ENCODE data around the gene CTTNBP2NL.

The CTTNBP2NL gene

GRCh38 chr1:112501810-112502641, 106.0 kb downstream of the CTTNBP2NL start:
- TF ChIP-seq CTCF (conservative IDR thresholded peaks at IDR 0.05), result peak; percentile 82
- H3K27ac ChIP-seq, result peak overlapping the region; percentile 80

DNA sequence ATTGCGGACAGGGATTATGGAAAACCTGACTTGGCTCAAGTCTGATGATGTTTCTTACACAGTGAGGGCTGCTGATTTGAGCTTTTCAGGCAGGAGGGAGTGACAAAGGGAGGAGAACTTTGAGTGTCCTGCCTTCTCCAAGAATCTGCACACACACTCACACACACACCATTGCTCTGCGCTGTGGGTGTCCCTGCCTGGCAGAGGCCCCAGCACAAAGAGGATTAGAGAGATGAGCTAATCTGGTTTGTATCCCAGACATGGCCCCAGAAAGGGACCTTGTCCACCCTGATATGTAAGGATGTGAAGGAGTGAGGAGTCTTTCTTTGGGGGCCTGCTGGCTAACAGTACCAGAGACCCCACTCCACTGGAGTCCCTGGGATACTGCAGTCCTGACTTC, 106.8 kb downstream of the CTTNBP2NL start:
- peak overlapping the region; percentile 80; the same call in 1 of the 2 replicates for H3K27ac ChIP-seq
- TF ChIP-seq CTCF (conservative IDR thresholded peaks at IDR 0.05), result no peak

DNA sequence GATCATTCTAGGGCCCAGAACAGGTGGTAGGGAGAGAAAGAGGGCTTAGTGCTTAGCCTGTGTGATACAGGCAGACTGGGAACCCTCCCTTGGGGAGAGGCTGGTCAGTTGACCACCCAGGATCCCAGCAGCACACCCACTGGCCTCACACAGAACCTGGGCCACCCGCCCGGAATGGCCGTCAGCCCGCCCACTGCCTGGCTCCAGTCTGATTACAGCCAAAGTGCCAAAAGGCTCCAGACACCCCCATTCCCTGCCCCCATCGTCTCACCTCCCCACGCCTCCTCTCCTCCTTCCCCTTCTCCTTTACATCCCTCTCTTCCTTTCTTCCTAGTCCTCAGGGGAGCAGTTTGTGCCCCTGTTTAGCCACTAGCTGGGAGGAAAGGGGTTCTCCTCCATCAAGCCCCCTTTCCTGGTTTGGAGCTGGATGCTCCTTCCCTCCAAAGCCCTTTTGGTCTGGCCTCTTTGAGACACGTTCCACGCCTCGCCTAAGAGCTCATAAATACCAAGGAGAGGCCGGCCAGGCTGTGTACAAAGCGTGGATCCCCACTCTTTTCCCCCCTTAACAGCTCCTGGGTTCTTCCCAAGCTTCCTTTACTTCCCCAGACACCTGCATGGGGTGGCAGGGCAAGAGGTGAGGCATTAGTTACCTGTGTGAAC, 108.1 kb downstream of the CTTNBP2NL start:
- no peak overlapping the region for H3K27ac ChIP-seq
- no peak for TF ChIP-seq CTCF (conservative IDR thresholded peaks at IDR 0.05)

GRCh38 chr1:112504661-112505399, 108.8 kb downstream of the CTTNBP2NL start:
- TF ChIP-seq CTCF (conservative IDR thresholded peaks at IDR 0.05), result no peak
- no peak overlapping the region for H3K27ac ChIP-seq

DNA sequence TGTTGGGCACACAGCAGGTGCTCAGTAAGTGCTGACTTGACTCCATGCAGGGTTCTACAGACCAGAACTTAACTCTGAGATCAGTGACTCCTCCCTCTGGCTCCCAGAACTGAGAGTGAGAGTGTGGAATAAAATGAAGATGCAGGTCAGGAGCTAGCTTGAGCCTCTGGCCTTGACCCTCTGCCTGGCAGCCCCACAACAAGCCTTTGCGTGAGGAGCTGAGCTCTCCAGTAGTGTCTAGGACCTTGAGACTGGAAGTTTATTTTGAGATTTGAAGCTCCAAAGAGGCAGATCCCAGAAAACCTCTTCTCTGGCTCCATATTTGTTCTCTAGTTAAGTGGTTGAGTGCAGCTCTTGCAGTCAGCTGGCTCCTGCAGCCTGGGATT, 109.4 kb downstream of the CTTNBP2NL start:
- no peak for TF ChIP-seq CTCF (conservative IDR thresholded peaks at IDR 0.05)
- no peak overlapping the region for H3K27ac ChIP-seq

- no peak for TF ChIP-seq CTCF (conservative IDR thresholded peaks at IDR 0.05)
- H3K27ac ChIP-seq, result no peak overlapping the region
These were observed 109.9 kb downstream of the CTTNBP2NL start for GRCh38 chr1:112505878-112506277.

- no peak for TF ChIP-seq CTCF (conservative IDR thresholded peaks at IDR 0.05)
These were observed 110.3 kb downstream of the CTTNBP2NL start for GRCh38 chr1:112506306-112506705.

More at GRCh38 chr1:112506306-112506705, 110.3 kb downstream of the CTTNBP2NL start:
- no peak overlapping the region for H3K27ac ChIP-seq

Data from VCaP (cell line).